Measurements from ENCODE around the gene MACROD1. TPM values are rescaled to one million over a fixed set of nuclear protein-coding genes. Genes with fewer than 3 reads are reported as not detected.
A peak's percentile ranks its signal among the peaks of the same experiment; 100 is the strongest.

MACROD1 gene
- total RNA-seq, 2 experiments from 2014 or later: 24.5 to 31.0 TPM

DNA sequence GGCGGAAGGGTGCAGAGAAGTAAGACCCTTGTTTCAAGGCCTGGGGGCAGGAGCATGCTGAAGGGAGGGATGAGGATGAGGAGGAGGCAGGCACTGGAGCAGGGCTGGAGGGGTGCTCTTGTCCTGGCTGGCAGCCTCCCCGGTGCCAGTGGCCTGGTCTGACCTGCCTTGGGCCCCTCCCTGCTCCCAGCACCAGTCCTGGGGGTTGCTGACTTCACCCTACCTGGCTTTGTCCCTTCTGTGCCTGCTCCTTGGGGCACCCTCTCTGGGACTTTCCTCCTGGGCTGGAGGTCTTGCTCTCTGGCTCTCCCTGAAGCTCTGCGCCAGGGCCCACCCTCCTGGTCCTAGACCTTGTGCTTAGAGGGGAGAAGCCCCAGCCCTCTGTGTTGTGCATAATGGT lies 134.9 kb downstream of the MACROD1 start:
- DNase-seq: no peak
- H3K27me3 Mint-ChIP-seq: peaks cover 34% of the 10 kb centered on the region
- peaks cover 6% of the 10 kb centered on the region for H3K4me1 Mint-ChIP-seq (ENCODE audit: low read depth)
- H3K27ac Mint-ChIP-seq: no peak overlapping the region
- no peaks in the 10 kb centered on the region for H3K9me3 Mint-ChIP-seq
- no peaks in the 10 kb centered on the region for H3K36me3 Mint-ChIP-seq
- POLR2A ChIA-PET: no interaction called here
- no peak overlapping the region for H3K4me3 Mint-ChIP-seq
- CTCF ChIA-PET: no interaction called here
- intact Hi-C loops (cut with micrococcal nuclease): no loop called here

DNA sequence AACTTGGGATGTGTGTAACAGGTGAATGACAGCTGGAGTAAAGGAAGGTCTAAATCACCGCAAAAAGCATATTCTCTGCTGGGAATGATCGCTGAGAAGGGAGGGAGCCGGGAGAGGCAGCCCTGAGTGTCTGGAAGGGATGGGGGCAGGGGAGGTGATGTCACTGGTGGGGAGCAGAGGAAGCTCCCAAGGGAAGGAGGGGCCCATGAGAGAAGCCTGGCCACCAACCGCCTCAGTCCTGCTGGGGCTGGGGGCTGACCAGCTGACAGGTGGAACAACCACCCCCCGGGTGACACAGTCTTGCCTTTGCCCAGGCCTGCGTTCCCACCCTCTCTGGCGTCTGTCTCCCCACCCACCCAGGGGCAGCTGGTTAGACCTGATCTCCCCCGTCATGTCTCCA lies 136.1 kb downstream of the MACROD1 start:
- no peaks in the 10 kb centered on the region for H3K9me3 Mint-ChIP-seq
- no peaks in the 10 kb centered on the region for H3K36me3 Mint-ChIP-seq
- H3K27me3 Mint-ChIP-seq: peaks cover 29% of the 10 kb centered on the region
- H3K27ac Mint-ChIP-seq: no peak overlapping the region
- H3K4me3 Mint-ChIP-seq: no peak overlapping the region
- POLR2A ChIA-PET: no interaction called here
- peaks cover 1% of the 10 kb centered on the region for H3K4me1 Mint-ChIP-seq (ENCODE audit: low read depth)
- intact Hi-C loops (cut with micrococcal nuclease): no loop called here
- CTCF ChIA-PET: interaction anchor here (1.4 kb wide), 1 partner anchor 123 kb away, joined by 4 read pairs; no protein-coding TSS in a partner anchor
- DNase-seq: no peak

DNA sequence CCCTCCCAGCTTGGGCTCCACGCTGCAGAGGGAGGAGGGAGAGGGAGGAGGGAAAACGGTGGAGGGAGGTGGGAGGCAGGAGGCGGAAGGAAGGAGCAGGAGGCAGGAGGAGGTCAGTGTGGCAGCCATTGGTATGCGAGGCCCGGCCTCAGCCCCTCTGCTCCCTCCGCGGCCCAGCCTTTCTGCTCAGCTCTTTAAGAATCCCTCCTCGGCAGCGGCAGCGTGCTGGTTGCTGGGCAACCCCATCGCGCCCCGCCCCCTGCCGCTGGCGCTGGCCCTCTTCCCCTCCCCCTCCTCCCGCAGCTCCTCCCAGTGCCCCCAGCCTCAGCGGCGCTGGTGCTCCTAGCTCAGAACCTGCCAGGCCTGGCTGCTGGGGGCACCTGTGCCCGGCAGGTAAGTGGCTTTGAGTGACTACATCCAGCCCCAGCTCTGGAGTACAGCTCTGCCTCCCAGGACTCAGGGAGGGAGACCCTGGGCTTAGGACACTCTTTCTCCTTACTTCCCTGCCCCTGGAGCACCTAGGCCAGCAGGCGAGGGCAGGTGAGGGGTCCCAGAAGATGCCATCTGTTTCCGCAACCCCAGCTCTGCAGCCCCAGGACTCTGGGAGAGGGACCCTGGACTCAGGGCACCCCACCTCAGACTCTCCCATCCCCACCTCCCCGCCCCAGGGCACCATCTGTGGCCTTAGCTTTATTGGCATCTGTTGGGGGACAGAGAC lies 137.4 kb downstream of the MACROD1 start:
- Mint-ChIP-seq H3K4me3 (no peak overlapping the region), H3K36me3 (no peaks in the 10 kb centered on the region), H3K4me1 (ENCODE audit: low read depth) (no peaks in the 10 kb centered on the region)

DNA sequence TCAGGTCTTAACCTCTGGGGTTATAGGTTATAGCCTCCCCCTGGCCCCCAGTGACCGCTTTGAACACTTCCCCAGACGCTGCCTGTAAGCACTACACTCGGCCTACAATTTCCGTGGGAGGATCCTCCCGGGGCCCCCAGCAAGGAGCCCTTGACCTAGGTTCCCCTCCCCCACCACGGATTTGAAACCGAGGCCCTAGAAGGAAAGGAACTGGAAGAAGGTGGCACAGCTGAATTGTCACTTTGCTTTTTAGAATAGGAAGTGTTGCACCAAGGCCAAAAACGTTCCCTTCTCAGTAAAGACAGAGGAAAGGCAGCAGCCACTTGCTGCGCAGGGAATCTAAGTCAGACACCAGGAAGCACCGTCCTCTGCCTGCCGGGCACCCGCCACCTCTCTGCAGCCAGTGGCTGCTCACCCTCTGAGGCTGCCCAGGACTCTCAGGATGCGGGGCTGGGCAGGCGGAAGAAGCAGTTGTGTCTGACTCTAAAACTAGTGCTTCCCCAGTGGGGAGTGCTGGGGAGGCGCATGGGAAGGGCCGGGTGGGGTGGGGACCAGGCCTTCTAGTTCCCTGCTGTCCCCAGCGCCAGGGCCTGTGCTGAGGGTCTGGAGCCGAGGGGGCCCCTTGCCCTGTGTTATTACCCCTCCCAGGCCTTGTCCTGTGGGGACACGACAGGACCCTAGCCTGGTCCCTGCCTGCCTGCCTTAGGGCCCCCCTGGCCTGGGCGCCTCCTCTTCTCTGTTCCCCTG lies 138.1 kb downstream of the MACROD1 start:
- Mint-ChIP-seq H3K36me3 (no peaks in the 10 kb centered on the region), H3K9me3 (no peaks in the 10 kb centered on the region), H3K27me3 (peaks cover 15% of the 10 kb centered on the region), H3K4me3 (no peak overlapping the region), H3K27ac (no peak overlapping the region), H3K4me1 (ENCODE audit: low read depth) (no peaks in the 10 kb centered on the region)
- CTCF ChIA-PET: no interaction called here
- intact Hi-C loops (cut with micrococcal nuclease): no loop called here
- DNase-seq: no peak
- POLR2A ChIA-PET: no interaction called here

More for the DNA sequence above, 137.4 kb downstream of the MACROD1 start:
- Mint-ChIP-seq H3K9me3 (no peaks in the 10 kb centered on the region), H3K27ac (no peak overlapping the region), H3K27me3 (peaks cover 19% of the 10 kb centered on the region)
- ChIA-PET CTCF (no interaction called here), POLR2A (no interaction called here)
- intact Hi-C loops (cut with micrococcal nuclease): no loop called here
- DNase-seq: peak; percentile 15

DNA sequence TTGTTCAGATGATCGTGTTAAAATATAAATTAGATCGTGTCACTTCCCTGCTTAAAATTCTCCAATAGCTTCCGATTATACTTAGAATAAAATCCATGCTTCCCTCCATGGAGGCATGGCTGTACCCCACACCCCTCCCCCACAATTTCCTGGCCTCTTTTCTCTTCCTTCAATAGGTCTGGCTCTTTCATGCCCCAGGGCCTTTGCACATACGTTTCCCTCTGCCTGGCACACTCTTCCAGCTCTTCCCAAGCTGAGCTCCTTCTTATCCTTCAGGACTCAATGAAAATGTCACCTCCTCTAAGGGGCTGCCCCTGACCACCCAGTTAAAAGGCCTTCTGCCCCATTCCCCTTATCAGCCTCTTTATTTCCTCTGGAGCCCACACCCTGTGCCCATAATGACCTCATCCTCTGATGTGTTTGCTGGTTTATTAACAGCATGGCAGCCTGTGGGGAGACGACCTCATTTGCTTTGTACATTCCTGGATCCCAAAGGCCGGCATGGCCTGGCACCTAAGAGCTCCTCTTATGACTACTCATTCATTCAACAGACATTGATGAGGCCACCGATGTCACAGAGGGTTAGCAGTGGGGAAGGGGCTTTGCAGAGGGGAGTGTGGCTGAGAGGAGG lies 139.2 kb downstream of the MACROD1 start:
- ChIA-PET POLR2A (no interaction called here), CTCF (no interaction called here)
- H3K4me3 Mint-ChIP-seq: no peak overlapping the region
- peaks cover 11% of the 10 kb centered on the region for H3K27me3 Mint-ChIP-seq
- no peaks in the 10 kb centered on the region for H3K36me3 Mint-ChIP-seq
- no peaks in the 10 kb centered on the region for H3K4me1 Mint-ChIP-seq (ENCODE audit: low read depth)
- no peaks in the 10 kb centered on the region for H3K9me3 Mint-ChIP-seq
- H3K27ac Mint-ChIP-seq: no peak overlapping the region
- DNase-seq: no peak
- intact Hi-C loops (cut with micrococcal nuclease): no loop called here

DNA sequence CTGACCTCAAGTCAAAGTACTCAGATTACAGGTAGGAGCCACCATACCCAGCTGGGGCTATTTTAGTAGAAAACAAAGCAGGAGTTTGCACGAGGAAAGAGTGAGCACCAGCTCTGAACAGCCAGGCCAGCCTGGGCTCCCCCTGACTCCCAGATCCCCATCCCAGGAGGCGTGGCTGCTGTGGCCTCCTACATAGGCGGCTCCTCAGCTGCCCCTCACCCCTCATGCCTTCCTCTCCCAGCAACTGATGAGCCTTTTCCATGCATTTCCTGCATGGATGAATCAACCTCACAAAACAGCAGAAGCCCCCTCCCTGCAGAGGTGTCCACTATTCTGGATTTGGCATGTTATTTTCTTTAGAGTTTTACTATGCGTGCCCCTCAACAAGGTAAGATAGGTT lies 140.7 kb downstream of the MACROD1 start:
- H3K4me3 Mint-ChIP-seq: no peak overlapping the region
- CTCF ChIA-PET: interaction anchor here (1.0 kb wide), 1 partner anchor 179 kb away, joined by 3 read pairs; no protein-coding TSS in a partner anchor

DNA sequence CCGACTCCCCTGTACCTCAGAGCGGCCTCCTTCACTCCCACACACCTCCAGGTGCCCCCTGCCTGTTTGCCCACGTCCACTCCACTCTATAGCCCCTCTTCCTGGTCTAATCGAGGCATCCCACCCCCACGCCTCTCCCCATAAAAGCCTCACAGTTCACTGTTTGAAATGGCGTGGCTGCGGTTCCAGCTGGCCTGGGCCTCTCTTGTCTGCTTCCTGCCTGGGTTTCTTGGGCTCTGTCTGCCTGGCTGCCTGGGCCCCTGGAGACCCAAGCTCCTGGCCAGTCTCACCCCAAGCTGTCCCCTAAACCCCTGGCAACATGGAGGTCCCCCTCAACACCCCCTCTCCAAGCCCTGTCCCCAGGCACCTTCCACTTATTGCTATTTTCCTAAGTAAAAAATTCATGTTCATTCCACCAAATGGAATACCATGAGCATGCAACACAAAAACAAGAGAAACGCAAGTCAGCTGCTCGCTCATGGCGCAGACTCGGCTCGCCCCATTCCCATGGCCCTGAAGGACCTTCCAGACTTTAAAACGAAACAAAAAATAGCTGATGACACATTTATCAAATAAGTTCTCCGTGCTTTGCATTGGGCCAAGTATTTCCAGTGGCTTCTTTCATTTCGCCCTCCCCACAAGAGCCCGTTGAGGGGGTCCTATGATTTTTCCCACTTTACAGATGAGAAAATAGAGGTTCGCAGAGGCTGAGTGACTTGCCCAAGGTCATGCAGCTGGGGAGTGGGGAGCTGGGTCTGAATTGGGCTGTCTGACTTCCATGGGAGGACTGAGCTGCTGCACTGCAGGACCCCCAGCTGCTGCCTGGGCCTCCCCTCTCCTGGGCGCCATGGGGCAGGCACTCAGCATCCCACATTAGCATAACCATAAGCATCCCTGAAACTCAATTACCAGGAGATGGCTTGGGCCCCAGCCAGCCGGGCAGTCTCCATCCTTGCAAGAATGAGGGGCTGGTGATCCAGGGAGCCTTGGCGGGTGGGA lies 141.9 kb downstream of the MACROD1 start:
- CTCF ChIA-PET: no interaction called here
- intact Hi-C loops (cut with micrococcal nuclease): no loop called here

More for the DNA sequence above, 140.7 kb downstream of the MACROD1 start:
- POLR2A ChIA-PET: no interaction called here
- H3K4me1 Mint-ChIP-seq (ENCODE audit: low read depth): no peaks in the 10 kb centered on the region
- no peak for DNase-seq
- intact Hi-C loops (cut with micrococcal nuclease): no loop called here
- H3K36me3 Mint-ChIP-seq: no peaks in the 10 kb centered on the region
- H3K27ac Mint-ChIP-seq: no peak overlapping the region
- H3K9me3 Mint-ChIP-seq: no peaks in the 10 kb centered on the region
- peaks cover 11% of the 10 kb centered on the region for H3K27me3 Mint-ChIP-seq

DNA sequence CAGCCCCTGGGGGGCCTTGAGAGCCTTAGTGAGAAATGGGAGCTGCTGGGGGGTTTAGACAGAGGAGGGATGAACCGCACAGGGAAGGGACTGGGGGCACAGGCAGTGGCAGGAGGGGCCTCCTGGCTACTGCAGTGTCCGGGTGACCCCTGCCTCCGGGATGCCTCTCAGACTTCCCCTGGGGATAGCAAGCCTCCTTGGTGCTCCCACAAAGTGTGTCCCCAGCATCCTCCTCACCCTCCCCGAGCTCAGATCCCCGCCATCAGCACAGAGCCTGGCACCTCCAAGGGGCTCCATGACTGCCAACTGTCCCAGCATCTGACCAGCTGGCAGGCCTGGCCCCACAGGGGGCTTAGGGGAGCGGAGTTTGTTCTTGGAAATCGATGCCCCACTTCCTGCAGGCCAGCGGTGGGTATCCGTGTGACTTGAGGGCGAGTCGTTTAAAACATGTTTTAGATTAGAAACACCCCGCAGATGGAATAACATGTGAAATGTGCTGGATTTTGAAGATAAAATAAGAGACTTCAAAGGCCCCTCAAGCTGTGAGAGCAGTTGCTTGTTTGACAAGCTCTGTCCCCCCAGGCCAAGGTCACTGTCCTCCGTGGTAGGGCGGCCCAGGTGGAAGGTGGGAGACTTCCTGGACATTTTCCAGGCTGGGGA lies 143.7 kb downstream of the MACROD1 start:
- Mint-ChIP-seq H3K9me3 (no peaks in the 10 kb centered on the region), H3K27me3 (peaks cover 4% of the 10 kb centered on the region), H3K36me3 (no peaks in the 10 kb centered on the region), H3K4me3 (no peak overlapping the region), H3K4me1 (ENCODE audit: low read depth) (no peaks in the 10 kb centered on the region), H3K27ac (no peak overlapping the region)
- intact Hi-C loops (cut with micrococcal nuclease): no loop called here
- no peak for DNase-seq
- ChIA-PET POLR2A (no interaction called here), CTCF (no interaction called here)

More for the DNA sequence above, 141.9 kb downstream of the MACROD1 start:
- Mint-ChIP-seq H3K4me1 (ENCODE audit: low read depth) (no peaks in the 10 kb centered on the region), H3K27me3 (peaks cover 7% of the 10 kb centered on the region), H3K4me3 (no peak overlapping the region), H3K27ac (no peak overlapping the region), H3K9me3 (no peaks in the 10 kb centered on the region), H3K36me3 (no peaks in the 10 kb centered on the region)
- no peak for DNase-seq
- POLR2A ChIA-PET: interaction anchor here (1.1 kb wide), 1 partner anchor 23 kb away, joined by 3 read pairs; no protein-coding TSS in a partner anchor

DNA sequence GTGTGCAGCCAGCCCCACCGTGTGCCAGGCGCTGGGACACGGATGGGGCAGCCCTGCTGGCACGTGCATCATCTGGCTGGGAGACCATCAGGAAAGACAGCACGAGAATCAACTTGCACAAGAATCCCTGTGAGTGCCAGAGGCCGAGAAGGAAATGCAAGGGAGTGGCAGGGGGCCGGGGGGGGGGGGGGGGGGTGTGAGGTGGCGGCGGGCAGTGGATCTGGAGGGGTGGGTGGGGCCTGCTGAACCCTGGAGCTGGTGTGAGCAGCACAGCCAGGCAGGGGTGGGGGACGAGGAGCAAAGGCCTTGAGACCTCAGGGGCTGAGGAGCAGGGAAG lies 144.2 kb downstream of the MACROD1 start:
- DNase-seq: no peak
- intact Hi-C loops (cut with micrococcal nuclease): no loop called here
- ChIA-PET CTCF (no interaction called here), POLR2A (no interaction called here)
- Mint-ChIP-seq H3K27me3 (no peaks in the 10 kb centered on the region), H3K4me1 (ENCODE audit: low read depth) (no peaks in the 10 kb centered on the region), H3K27ac (no peak overlapping the region), H3K36me3 (no peaks in the 10 kb centered on the region), H3K9me3 (no peaks in the 10 kb centered on the region), H3K4me3 (no peak overlapping the region)

DNA sequence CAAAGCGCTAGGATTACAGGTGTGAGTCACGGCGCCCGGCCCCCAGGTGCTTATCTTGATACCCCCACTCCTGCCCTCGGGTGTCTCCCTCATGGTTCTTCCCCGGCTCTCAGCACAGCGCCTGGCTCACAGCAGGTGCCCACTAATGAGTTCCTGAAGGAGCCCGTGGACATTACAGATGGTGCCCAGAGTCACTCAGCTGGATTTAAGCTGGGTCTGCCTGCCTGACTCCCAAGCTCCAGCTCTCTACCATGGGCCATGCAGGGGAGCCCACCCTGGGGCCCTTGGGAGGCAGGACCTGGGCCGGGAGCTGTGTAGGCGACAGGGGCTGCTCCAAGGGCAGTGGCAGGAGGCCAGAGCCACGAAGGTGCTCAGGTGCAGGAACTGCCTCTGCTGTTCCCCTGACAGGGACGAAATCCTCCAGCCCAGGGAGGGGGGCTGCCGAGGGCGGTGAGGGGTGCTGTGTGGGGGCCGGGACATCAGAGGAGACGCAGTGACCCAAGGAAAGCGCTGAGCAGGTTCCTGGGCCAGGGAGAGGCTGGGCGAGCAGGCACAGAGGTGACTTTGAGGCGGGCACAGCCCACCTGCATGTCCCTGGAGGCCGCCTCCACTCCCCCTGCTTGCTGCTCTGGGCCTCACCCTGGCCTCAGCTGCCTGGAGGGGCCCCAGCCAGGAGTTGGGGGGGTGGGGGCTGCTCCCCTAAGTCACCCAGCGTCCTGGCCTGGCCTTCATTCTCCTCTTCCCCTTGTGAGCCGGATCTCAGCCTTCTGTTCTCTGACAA lies 144.7 kb downstream of the MACROD1 start:
- no peak overlapping the region for H3K27ac Mint-ChIP-seq
- POLR2A ChIA-PET: no interaction called here

More for the DNA sequence above, 144.7 kb downstream of the MACROD1 start:
- intact Hi-C loops (cut with micrococcal nuclease): no loop called here
- CTCF ChIA-PET: no interaction called here
- Mint-ChIP-seq H3K4me1 (ENCODE audit: low read depth) (no peaks in the 10 kb centered on the region), H3K27me3 (no peaks in the 10 kb centered on the region), H3K4me3 (no peak overlapping the region), H3K9me3 (no peaks in the 10 kb centered on the region), H3K36me3 (no peaks in the 10 kb centered on the region)
- no peak for DNase-seq
